Stimulated activated CD8-positive, alpha-beta memory T cell treated with anti-CD3 and anti-CD28 coated beads, Interleukin-2, amount 100 ng/mL, for 48 hours (primary cell): ENCODE measurements around the gene CLDN9.

ENCODE experiments used
- DNase-seq, 2 donors: peaks; one replicate each; pipeline ENCODE4 v3.0.0-alpha.2; 2020; ENCODE audit warnings: low read depth in 2 of 2

Gene CLDN9

DNA sequence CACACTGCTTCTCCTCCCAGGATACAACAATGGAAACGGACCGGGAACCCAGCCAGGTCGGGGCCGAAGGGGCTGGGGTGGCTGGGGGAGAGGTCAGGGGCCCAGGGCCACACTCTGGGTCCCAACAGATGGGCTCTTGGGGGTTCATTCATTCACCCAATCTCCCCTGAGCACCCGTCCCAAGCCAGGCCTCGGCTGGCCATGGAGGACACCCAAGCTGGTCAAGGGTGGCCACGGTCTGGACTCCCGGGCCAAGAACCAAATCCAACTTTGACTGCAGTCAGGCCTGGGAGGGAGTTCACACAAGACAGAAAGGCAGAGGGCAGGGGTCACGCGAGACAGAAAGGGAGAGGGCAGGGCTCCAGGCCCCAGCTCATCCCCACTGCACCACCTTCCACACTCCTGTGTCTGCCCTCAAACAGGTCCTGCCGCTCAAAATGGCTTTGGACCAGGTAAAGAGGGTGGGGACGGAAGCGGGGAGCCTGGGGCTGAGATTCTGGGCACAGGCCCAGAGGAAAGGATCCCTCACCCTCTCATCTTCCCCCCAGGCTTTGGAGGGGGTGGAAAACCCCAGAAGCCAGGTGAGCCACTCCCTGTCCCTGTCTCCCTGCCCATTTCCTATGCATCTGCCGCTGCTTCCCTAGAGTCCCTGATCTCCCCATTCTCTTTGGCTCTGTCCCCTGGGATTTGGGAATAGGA is 20.2 kb upstream of the CLDN9 start:
- no peak for DNase-seq

DNA sequence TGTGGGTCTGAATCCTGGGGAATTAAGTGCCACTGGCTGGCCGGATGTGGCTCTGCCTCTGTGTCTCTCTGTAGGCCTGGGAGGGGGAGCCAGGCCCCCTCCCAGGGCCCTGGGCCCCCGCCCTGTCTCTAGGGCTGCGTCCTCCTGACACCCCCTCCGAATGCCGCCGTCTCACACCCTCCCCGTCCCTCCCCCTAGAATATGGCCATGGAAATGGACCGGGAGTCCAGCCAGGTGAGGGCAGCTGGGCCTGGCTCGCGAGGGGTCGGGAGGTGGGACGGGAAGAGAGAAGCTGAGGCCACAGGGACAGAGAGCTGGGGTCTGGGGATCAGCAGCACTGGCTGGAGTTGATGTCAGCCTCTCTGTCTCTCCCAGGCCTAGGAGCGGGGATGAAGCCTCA is 16.4 kb upstream of the CLDN9 start:
- no peak for DNase-seq

DNA sequence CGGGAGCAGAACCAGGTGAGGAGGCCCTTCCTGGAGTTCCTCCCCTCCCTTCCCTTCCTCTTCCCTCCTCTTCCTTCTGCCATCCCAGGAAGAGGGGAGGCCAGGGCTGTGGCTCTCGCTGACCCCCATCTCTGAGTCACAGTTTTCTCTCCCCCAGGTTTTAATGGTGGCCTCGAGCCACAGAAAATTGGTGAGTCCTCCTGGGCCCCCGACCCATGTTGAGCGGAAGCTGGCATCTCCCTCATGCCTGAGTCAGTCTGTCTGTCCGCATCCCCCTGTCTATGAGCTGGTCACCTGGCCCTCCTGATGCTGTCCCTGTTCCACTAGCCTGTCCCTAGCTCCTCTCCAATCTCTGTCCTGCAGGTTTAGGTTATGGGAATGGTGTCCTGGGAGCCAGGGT is 12.8 kb upstream of the CLDN9 start:
- no peak for DNase-seq

- no peak for DNase-seq
These were observed 12.2 kb upstream of the CLDN9 start for GRCh38 chr16:3000540-3000939.

DNA sequence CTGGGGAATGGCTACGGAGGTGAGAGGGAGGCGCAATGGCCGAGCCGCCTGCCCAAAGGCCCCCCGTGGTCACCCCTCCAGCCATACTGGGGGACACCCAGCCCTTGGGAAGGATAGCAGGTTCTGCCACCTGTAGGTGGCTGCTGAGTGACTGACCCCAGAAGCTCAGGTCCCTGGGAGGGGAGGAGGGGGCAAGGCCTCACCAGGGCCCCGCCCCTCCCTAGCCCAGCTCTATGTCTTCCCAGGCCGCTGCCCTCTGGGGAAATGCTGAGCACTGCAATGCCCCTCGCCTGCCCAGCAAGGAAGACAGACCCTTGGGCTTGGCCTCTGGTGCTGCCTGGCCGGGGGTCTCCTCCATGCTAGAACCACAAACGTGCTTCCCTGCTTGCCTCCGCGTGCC is 11.4 kb upstream of the CLDN9 start:
- no peak for DNase-seq

- DNase-seq, result peak; percentile 90 to 94
These were observed 9.0 kb upstream of the CLDN9 start for GRCh38 chr16:3003582-3004270.

GRCh38 chr16:3004319-3004718 is 8.4 kb upstream of the CLDN9 start:
- no peak for DNase-seq

GRCh38 chr16:3004781-3005284 is 7.9 kb upstream of the CLDN9 start:
- no peak for DNase-seq

DNA sequence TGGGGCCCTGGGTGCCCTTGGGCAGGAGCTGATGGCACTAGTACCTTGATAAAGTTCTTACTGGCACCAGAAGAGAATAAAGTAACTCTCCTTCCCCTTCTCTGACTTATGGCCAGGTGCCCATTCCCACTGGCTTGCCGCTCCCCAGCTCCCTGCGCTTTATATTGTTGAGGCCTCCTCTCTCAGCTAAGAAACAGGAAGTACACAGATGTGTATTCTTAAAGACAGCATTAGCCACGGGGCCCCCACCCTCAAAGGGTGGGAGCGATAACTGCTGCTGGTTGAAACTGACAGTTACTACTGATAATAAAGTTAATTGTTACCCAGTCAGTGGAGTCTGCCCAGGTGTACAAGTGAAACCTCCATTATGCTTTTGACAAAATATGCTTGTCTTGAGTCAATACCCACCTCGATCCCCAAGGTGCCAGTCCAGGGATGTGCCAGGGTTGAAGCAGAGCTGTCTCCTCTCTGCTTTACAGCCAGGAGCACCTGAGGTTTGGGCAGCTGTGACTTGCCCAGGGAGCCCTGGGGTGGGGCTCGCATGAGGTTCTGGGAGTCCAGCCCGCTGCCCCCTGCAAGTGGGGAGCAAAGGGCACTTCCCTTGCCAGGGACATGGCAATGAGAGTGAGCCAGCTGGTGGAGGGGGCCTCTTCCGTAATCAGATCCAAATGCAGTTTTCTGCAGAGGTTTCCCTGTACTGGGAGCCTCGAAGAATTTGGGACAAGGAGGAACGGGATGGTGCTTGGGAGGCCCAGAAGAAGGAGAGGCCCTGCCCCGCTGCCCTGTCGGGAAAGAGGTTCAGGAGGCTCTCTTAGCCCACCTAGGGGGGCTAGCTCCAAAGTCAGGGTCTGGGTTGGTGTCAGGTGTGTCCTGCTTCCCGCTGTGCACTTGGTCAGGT is 5.4 kb upstream of the CLDN9 start:
- no peak for DNase-seq

GRCh38 chr16:3007957-3008689 is 4.6 kb upstream of the CLDN9 start:
- DNase-seq, result no peak

- DNase-seq, result no peak
These were observed 4.1 kb upstream of the CLDN9 start for GRCh38 chr16:3008690-3009037.

DNA sequence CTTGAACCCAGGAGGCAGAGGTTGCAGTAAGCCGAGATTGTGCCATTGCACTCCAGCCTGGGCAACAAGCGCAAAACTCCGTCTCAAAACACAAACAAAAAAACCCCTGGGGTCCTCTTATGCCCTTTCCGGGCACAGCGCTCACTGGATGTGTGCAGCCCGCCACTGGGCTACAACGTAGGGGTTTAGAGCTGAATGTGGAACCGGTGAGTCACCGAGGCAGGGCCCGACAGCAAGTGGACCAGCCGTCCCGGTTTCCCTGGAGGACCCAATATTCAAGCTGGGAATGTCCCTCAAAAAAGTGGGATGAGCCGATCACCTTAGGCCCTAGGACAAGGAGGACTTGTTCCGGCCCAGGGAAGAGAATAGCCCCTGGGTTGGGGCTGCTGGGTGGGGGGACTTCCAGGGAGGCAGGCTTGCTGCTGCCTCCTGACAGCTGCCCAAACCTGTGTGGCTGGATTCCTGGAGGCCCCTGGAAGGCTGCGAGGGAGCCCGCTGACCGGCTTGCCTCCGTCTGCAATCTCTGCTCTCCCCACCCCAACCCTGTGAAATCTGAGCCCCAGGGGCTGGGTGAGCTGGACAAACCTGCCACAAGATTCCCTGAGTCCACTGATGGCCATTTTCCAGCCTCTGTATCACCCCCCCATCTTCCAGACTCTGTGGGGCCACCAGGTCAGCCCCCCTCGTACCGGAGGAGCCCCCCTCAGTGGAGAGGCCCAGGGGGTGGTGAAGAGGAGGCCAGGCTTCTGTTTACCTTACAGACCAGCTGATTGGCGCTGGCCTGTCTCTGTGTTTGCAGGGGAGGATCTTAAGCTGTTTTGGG is 2.9 kb upstream of the CLDN9 start:
- DNase-seq, result no peak

- DNase-seq, result no peak
These were observed 2.2 kb upstream of the CLDN9 start for GRCh38 chr16:3010510-3010909.

DNA sequence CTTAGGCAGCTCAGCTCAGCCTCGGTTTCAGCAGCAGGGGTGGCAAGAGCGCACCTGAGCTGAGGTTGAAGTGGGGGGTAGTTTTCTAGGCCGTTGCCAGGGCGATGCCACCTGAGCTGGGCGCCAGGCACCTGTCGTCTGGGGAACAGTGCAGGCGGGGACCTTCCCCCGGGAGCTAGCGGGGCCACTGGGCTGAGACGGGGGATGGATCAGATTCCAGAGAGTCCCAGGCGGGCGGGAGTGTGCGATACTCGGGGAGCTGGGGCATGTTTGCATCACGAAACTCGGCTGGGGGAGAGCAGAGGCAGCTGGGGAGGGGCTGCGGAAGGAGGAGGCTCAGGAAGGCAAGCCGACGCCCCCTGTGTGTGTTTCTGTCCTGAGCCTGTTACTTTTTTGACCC is 477 bp upstream of the CLDN9 start:
- DNase-seq, result no peak

DNA sequence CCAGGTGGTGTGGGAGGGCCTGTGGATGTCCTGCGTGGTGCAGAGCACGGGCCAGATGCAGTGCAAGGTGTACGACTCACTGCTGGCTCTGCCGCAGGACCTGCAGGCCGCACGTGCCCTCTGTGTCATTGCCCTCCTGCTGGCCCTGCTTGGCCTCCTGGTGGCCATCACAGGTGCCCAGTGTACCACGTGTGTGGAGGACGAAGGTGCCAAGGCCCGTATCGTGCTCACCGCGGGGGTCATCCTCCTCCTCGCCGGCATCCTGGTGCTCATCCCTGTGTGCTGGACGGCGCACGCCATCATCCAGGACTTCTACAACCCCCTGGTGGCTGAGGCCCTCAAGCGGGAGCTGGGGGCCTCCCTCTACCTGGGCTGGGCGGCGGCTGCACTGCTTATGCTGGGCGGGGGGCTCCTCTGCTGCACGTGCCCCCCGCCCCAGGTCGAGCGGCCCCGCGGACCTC is 798 bp downstream of the CLDN9 start:
- no peak for DNase-seq

- DNase-seq, result no peak
These were observed 1.4 kb downstream of the CLDN9 start for GRCh38 chr16:3013998-3014690.

GRCh38 chr16:3014971-3015370 is 2.2 kb downstream of the CLDN9 start:
- DNase-seq, result no peak

DNA sequence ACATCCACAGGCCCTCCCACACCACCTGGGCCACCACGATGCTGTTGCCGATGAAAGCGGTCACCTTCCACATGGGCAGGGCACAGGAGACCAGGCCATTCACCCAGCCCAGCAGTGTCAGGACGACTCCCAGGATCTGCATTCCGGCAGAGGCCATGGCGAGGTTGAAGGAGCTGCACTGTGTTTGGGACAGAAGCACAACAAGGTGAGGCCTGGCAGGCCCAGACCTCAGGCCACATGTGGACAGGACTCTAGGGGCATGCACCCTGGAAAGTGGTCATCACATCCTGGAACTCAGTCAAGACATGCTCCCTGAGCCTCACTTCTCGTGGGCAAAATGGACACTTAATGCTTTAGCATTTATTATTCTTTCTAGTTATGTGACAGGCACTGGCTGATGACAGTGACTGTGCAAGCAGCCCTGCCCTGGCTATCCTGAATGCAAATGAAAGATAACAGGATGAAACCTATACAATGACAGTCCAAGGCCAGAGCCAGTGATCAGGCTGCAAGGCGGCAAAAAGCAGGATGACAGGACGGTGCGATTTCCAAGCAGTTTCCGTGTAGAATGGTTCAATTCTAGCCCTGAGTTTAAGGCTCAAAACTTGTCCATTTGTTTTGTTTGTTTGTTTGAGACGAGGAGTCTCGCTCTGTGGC is 3.3 kb downstream of the CLDN9 start:
- no peak for DNase-seq

- no peak for DNase-seq
These were observed 4.6 kb downstream of the CLDN9 start for GRCh38 chr16:3017344-3017743.
